ENCODE data around the gene SERP1.

Gene SERP1

DNA sequence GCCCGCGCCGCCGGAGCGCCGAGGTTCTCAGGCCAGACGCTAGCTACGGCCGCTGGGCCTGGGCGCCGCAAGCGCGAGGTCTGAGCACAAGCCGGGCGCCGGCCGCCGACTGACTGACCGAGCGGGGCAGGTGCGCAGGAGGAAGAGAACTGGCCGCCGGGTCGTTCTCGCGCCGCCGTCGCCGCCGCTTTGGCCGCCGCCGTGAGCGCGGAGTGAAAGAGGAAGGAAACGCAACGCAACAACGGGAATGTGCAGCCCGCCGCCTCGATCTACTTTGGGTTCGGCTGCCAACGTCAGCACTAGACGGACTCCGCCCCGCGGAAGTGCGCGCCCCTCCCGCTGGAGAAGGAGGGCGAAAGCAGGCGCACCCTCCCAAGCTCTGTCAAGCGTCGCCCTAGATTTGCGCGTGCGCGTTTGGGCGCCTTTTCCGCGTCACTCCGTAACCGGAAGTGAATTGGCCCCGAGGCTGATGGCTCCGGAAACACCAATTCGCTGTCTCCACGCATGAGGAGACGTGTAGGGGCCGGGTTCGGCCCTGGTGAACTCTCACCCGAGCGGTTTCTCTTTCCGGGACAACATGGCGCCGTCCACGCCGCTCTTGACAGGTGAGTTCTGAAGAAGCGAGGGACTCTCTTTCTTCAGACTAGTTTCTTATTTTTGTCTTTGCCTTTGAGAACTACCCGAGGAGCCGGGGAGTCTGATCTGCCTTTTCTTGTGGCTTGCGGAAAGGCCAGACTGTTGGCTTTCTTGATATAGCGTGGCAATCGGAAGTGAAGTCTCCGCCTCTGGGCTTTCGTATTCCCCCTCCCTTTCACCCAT lies at the start of gene SERP1, which contains the start of gene EIF2A:
Gene SERP1, minus strand, starts transcription at position 271 of the 819 bp plus-strand sequence. CDS start 361 bp downstream, outside the sequence.
Gene EIF2A, plus strand, starts transcription at position 562 of the 819 bp plus-strand sequence. Its CDS starts 16 bp downstream, at position 578.
- TF ChIP-seq, protein P1, sequence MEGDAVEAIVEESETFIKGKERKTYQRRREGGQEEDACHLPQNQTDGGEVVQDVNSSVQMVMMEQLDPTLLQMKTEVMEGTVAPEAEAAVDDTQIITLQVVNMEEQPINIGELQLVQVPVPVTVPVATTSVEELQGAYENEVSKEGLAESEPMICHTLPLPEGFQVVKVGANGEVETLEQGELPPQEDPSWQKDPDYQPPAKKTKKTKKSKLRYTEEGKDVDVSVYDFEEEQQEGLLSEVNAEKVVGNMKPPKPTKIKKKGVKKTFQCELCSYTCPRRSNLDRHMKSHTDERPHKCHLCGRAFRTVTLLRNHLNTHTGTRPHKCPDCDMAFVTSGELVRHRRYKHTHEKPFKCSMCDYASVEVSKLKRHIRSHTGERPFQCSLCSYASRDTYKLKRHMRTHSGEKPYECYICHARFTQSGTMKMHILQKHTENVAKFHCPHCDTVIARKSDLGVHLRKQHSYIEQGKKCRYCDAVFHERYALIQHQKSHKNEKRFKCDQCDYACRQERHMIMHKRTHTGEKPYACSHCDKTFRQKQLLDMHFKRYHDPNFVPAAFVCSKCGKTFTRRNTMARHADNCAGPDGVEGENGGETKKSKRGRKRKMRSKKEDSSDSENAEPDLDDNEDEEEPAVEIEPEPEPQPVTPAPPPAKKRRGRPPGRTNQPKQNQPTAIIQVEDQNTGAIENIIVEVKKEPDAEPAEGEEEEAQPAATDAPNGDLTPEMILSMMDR (IDR thresholded peaks at IDR 0.05; ENCODE audit: borderline replicate concordance, insufficient read depth, low read depth, low read length): no peak
- H3K4me3 ChIP-seq (ENCODE audit: low read depth, low read length): peak within 1 kb of the TSS; percentile 76

DNA sequence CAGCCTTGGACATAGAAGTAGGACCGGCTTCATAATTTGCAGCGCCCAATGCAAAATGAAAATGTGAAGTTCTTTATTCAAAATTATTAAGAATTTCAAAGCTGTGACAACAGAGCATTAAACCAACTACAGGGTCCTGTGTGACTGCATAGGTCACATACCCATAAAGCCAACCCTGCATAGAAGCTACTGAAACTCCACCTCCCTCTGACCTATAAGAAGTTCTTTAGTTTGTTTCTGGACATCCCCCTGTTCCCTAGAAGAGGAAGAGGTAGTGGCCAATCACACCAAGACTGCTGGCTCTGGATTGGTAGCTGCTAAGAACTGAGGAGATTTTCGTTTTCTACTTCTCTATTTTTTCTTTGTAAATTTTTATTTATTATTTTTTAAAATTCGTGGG lies 47.9 kb upstream of the SERP1 start:
- TF ChIP-seq, protein P1 (IDR thresholded peaks at IDR 0.05; ENCODE audit: borderline replicate concordance, insufficient read depth, low read depth, low read length): no peak
- H3K4me3 ChIP-seq (ENCODE audit: low read depth, low read length): no peak overlapping the region

DNA sequence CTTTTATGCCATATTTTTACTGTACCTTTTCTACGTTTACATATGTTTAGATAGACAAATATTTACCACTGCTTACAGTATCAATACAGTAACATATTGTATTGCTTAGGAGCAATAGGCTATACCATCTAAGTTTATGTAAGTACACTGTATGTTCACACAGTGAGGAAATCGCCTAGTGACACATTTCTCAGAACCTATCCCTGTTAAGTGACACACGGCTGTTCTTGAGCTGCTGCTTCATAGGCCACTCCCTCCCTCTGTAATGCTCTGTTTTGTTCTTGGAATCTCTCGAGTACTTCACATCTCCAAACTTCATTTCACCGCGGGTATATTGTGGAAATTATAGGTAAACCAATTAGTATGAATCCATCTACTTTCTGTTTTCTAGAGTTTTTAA lies 43.5 kb upstream of the SERP1 start:
- TF ChIP-seq, protein P1 (IDR thresholded peaks at IDR 0.05; ENCODE audit: borderline replicate concordance, insufficient read depth, low read depth, low read length): no peak

DNA sequence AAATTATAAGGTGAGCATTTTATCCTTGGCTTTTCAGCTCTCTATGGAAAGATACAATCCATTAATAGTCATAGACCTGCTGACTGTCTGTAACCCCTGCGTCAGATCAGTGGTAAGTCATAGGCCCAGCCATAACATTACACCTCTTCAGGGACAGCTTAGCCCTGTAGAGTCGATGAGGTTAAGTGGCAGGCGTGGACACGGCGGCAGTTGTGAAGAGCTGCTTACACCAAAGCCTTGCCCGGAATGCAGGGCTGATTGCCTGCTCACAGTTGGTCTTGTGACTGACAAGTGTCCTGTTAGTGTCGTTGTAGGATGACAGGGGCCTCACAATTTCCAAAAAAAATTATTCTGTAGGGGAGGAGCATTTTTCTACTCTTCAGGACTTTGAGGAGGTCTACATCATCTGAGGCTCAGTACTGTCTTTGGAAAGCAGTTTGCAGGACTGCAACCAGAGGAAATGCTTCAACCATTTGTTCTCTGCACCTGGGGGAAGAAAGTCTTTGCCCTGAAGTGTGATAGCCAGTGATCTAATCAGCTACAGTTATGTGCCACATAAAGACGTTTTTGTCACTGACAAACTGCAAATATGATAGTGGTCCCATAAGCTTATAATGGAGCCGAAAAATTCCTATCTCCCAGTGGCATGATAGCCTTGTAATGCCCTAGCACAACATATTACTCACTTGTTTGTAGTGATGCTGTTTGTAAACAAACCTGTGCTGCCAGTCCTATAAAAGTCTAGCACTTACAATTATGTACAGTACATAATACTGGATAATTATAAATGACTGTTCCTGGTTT lies 41.9 kb upstream of the SERP1 start:
- TF ChIP-seq, protein P1 (IDR thresholded peaks at IDR 0.05; ENCODE audit: borderline replicate concordance, insufficient read depth, low read depth, low read length): no peak
- no peak overlapping the region for H3K4me3 ChIP-seq (ENCODE audit: low read depth, low read length)

More for the DNA sequence above, 43.5 kb upstream of the SERP1 start:
- no peak overlapping the region for H3K4me3 ChIP-seq (ENCODE audit: low read depth, low read length)

DNA sequence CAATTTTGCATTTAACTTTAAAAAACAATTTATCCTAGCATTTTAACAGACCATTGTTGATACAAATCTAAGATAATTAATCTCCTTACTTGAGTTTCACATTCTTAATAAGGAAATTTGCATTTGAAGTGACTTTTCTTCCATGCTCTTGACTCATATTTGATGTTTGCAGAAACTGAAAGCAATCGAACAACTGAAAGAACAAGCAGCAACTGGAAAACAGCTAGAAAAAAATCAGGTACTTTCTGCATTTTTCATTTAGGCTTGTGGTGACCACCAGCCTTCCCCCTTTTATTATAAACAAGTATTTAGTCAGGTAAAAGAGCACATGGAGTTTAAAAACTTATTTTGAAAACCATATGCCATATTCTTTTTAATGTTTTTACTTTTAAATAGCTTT lies 36.7 kb upstream of the SERP1 start:
- H3K4me3 ChIP-seq (ENCODE audit: low read depth, low read length): no peak overlapping the region
- TF ChIP-seq, protein P1 (IDR thresholded peaks at IDR 0.05; ENCODE audit: borderline replicate concordance, insufficient read depth, low read depth, low read length): no peak

DNA sequence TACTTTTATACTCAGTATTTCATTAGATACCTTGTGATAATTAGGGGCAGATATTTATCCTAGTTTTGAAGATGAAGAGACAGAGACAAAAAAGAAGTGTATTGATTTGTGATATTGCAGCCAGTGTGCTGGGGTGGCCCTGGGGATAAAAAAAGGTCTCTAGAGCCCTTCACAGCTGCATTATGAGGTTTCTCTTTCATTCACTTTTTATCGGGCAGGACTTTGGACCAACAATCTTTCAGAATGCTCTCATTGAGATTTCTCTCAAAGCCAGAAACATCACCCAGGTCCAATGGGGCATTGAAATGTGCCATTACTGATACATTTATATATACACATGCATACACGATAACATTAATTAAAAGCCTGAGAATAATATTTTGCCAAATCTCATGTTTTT lies 36.3 kb upstream of the SERP1 start:
- no peak overlapping the region for H3K4me3 ChIP-seq (ENCODE audit: low read depth, low read length)
- TF ChIP-seq, protein P1 (IDR thresholded peaks at IDR 0.05; ENCODE audit: borderline replicate concordance, insufficient read depth, low read depth, low read length): no peak
